Middle frontal gyrus (tissue), 1 donor: ENCODE data around the gene MST1R.
"Not testable (repeated sequence)": the region's sequence is repeated elsewhere in the genome, so short reads cannot be mapped to it uniquely, and the experiment has no call there.

Source experiments
- DNase-seq: peaks from one replicate; pipeline ENCODE4 v3.0.0-alpha.2; 2015; ENCODE audit warnings: low spot score; ENCODE audit errors: extremely low spot score

MST1R gene

GRCh38 chr3:49903451-49904424, at the start of gene MST1R:
MST1R (minus strand) TSS chr3:49903873; CDS start chr3:49903609, 264 bp downstream.
- no peak for DNase-seq

- DNase-seq: no peak
Observed at GRCh38 chr3:49952924-49953323, 49.3 kb upstream of the MST1R start.

- DNase-seq: no peak
Observed at GRCh38 chr3:49942651-49943050, 39.0 kb upstream of the MST1R start.

- no peak for DNase-seq
Observed at GRCh38 chr3:49940667-49941249, 37.1 kb upstream of the MST1R start.

- peak; percentile 98 for DNase-seq
Observed at GRCh38 chr3:49939858-49940666, 36.4 kb upstream of the MST1R start, which contains the start of gene RBM6. RBM6 (plus strand) TSS chr3:49940150; CDS start chr3:49962642, 22,492 bp downstream.

- DNase-seq: no peak
Observed at GRCh38 chr3:49937090-49937489, 33.4 kb upstream of the MST1R start.

DNA sequence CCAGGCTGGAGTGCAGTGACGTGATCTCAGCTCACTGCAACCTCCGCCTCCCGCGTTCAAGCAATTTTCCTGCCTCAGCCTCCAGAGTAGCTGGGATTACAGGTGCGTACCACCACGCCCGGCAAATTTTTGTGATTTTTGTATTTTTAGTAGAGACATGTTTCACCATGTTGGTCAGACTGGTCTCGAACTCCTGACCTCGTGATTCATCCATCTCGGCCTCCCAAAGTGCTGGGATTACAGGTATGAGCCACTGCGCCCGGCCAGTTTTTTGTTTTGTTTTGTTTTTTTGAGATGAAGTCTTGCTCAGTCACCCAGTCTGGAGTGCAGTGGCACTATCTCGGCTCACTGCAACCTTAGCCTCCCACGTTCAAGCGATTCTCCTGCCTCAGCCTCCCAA, 28.6 kb upstream of the MST1R start:
- not testable (repeated sequence) for DNase-seq

- no peak for DNase-seq
Observed at GRCh38 chr3:49930922-49931321, 27.2 kb upstream of the MST1R start.

GRCh38 chr3:49930168-49930690, 26.6 kb upstream of the MST1R start:
- no peak for DNase-seq

DNA sequence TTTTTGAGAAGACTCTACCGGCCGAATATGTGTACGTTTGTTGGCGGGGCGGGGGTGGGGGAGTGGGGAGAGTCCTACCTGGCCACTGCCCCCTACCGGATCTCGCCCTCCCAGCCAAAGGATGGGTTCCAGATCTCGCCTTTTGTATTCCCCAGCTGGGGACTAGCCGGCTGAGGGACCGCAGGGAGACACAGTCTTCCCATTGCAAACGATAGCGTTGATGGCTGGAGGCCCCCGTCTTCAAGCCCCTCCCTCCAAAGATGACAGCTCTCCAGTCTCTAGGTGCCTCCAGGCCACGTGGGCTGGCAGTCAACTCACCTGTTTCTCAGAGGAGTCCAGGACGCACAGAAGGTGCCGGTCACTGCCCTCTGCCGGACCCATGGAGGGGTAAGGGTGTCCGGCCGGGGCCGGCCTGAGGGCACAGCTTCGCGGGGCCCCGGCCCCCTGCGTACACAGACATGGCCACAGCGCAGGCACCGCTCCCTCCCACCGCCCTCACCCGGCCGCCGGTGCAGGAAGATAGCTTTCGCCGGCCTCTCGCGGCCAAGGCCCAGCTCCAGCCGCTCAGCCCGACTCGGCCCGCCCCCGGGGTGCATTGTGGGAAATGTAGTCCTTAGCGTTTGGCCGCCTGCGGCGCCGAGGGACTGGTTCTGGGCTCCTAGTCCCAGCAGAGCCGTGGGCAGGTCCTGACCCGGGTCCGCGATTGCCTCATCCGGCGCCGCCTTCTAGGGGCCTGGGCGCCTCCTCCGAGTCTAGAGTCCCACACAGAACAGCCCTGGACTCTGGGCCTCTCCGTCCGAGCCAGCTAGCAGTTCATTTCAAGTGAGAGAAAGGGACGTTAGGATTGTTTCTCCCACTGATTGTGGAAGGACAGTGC, 25.9 kb upstream of the MST1R start, which contains the start of gene MON1A:
TSS of gene MON1A (minus strand) at position 521 of the 877 bp plus-strand sequence. CDS start 16,465 bp downstream, outside the sequence.
- peak; percentile 86 for DNase-seq

GRCh38 chr3:49928481-49929017, 24.9 kb upstream of the MST1R start:
- no peak for DNase-seq

DNA sequence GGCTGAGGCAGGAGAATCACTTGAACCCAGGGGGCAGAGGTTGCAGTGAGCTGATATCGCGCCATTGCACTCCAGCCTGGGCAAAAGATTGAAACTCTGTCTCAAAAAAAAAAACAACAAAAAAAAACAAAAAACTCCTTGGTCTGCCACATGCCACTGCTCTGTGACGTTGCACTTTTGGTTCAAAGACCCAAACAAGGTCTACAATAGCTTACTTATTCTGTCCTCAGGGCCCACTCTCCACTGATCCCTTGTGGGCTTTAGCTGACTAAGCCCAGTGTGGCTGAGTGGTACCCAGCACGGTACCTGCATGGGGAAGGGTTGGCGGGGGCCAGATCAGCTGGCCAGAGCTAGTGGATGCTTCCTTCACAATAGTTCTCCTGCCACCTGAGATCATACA, 24.1 kb upstream of the MST1R start:
- no peak for DNase-seq

- no peak for DNase-seq
Observed at GRCh38 chr3:49926117-49926728, 22.6 kb upstream of the MST1R start.

DNA sequence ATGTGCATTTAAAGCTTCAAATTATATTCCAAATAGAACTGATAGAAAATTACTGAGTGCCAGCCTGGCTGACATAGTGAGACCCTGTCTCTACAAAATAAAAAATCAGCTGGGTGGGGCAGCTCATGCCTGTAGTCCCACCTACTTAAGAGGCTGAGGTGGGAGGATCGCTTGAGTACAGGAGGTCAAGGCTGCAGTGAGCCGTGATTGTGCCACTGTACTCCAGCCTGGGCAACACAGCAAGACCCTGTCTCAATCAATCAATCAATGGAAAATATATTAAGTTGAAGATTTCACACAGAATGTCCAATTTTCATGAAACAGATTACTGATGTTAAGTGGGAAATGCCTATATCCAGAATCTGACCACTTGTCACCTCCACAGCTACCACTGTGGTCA, 21.8 kb upstream of the MST1R start:
- DNase-seq: no peak

GRCh38 chr3:49924683-49925082, 21.0 kb upstream of the MST1R start:
- no peak for DNase-seq

GRCh38 chr3:49917806-49918590, 14.3 kb upstream of the MST1R start:
- not testable (repeated sequence) for DNase-seq

- DNase-seq: no peak
Observed at GRCh38 chr3:49916686-49917085, 13.0 kb upstream of the MST1R start.

- no peak for DNase-seq
Observed at GRCh38 chr3:49914906-49915305, 11.2 kb upstream of the MST1R start.

DNA sequence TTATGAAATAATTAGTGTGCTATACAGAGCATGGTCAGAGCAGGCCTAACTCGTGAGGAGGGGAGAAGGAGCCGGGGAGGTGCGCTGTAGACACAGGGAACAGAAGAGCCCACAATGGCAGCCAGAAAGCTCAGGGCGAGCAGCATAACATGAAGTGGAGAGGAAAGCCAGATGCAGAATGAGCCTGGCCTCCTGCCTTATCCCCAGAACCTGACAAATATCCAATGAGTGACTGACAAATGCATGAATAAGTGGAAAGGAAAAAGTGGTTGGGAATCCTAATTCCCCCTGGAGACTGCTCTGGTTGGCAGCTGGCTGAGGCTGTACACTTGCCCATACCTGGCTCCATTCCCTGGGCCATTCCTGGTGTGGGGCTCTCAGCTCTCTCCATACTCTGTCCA, 9.2 kb upstream of the MST1R start:
- no peak for DNase-seq
